Keratinocyte (primary cell): ENCODE measurements around the gene SDK1. TPM values are rescaled to one million over a fixed set of nuclear protein-coding genes. Genes with fewer than 3 reads are reported as not detected.

ENCODE experiments used
- DNase-seq: peaks from one replicate; pipeline ENCODE4 v3.0.0-alpha.2; 2011; ENCODE audit warnings: low read depth, missing footprints, low spot score
- FAIRE-seq: peaks from 2 replicates; lab custom pipeline; 2011; peaks lifted over from hg19 to GRCh38; lab: Jason Lieb, UNC
- H2AFZ ChIP-seq: 2 replicates; pipeline ENCODE4 v1.6.0; 2012; ENCODE audit warnings: low read length, control low read depth, inconsistent platforms; ENCODE audit not compliant: control insufficient read depth
- H3K27ac ChIP-seq: 2 replicates; pipeline ENCODE4 v1.5.1; 2011; ENCODE audit warnings: low read length; ENCODE audit not compliant: control insufficient read depth, insufficient read depth
- H3K27me3 ChIP-seq: 3 replicates; pipeline ENCODE4 v1.6.0; 2011; ENCODE audit warnings: low read length; ENCODE audit not compliant: control insufficient read depth, insufficient read depth; ENCODE audit errors: extremely low read depth
- H3K36me3 ChIP-seq, 2 experiments: 2 replicates in 1 of 2; 3 replicates in 1 of 2; pipeline ENCODE4 v1.5.1; 2011; ENCODE audit warnings: low read length in 2 of 2, mild to moderate bottlenecking in 1 of 2; ENCODE audit not compliant: control insufficient read depth in 2 of 2, insufficient read depth in 2 of 2; ENCODE audit errors: extremely low read depth in 1 of 2
- H3K4me1 ChIP-seq: 3 replicates; pipeline ENCODE4 v1.5.1; 2011; ENCODE audit warnings: low read length; ENCODE audit not compliant: control insufficient read depth, insufficient read depth; ENCODE audit errors: extremely low read depth
- H3K4me2 ChIP-seq: 3 replicates; pipeline ENCODE4 v1.6.0; 2011; ENCODE audit warnings: low read depth, low read length; ENCODE audit not compliant: control insufficient read depth, insufficient read depth; ENCODE audit errors: extremely low read depth
- H3K4me3 ChIP-seq, 3 experiments: fragments of 200-600 bp in 1 of 3; sonication (generic) in 1 of 3; 2 replicates in 2 of 3; 3 replicates in 1 of 3; pipeline ENCODE4 v1.5.1; 2011 to 2016; ENCODE audit warnings: low read length in 3 of 3, mild to moderate bottlenecking in 3 of 3, control low read depth in 2 of 3, inconsistent platforms in 1 of 3, low read depth in 1 of 3, mixed read lengths in 1 of 3, mixed run types in 1 of 3, moderate library complexity in 1 of 3; ENCODE audit not compliant: control insufficient read depth in 2 of 3, insufficient read depth in 2 of 3; ENCODE audit errors: extremely low read depth in 1 of 3
- H3K79me2 ChIP-seq: 2 replicates; pipeline ENCODE4 v1.6.0; 2012; ENCODE audit warnings: low read length; ENCODE audit not compliant: control insufficient read depth, insufficient read depth
- H3K9ac ChIP-seq: 3 replicates; pipeline ENCODE4 v1.6.0; 2011; ENCODE audit warnings: low read length; ENCODE audit not compliant: control insufficient read depth, insufficient read depth; ENCODE audit errors: extremely low read depth
- H3K9me1 ChIP-seq: 3 replicates; pipeline ENCODE4 v1.6.0; 2011; ENCODE audit warnings: low read length; ENCODE audit not compliant: control insufficient read depth, insufficient read depth; ENCODE audit errors: extremely low read depth
- H3K9me3 ChIP-seq: 2 replicates; pipeline ENCODE4 v1.5.1; 2012; ENCODE audit warnings: low read depth, low read length; ENCODE audit not compliant: control insufficient read depth
- H4K20me1 ChIP-seq: 3 replicates; pipeline ENCODE4 v1.6.0; 2011; ENCODE audit warnings: low read length; ENCODE audit not compliant: control insufficient read depth, insufficient read depth; ENCODE audit errors: extremely low read depth
- EZH2 ChIP-seq: IDR thresholded peaks from one replicate; pipeline ENCODE4 v1.6.1; 2012; ENCODE audit warnings: inconsistent platforms, mild to moderate bottlenecking, low read length, moderate library complexity
- dilution Hi-C: fragments of 300-500 bp; cut with MboI; formaldehyde crosslinking; loops from one replicate; pipeline ENCODE4 v1.7.0; 2020; ENCODE audit warnings: low sequenced_read_pairs; ENCODE audit not compliant: extremely low pct_ligation_motif_present
- polyA plus RNA-seq, 5 experiments: library from polyadenylated mRNA; depleted of rRNA in 3 of 5; stranded (reverse) in 3 of 5; stranded (forward) in 1 of 5; unstranded in 1 of 5; fragments of >200 nt; gene quantifications; 1 replicate in 1 of 5; 2 replicates in 3 of 5; 3 replicates in 1 of 5; pipeline versions ENCODE4 v1.2.1 to v1.2.3, GENCODE V29; 2011 to 2012; ENCODE audit warnings: missing spikeins in 2 of 5, low read depth in 1 of 5, low replicate concordance in 1 of 5
- TF ChIP-seq, protein P1 (sequence below), 3 experiments: IDR thresholded peaks in 1 of 3; conservative IDR thresholded peaks in 1 of 3; optimal IDR thresholded peaks in 1 of 3; 2 replicates in 2 of 3; 3 replicates in 1 of 3; pipeline versions ENCODE3 to v1.5.1; 2011; ENCODE audit warnings: low read length in 3 of 3, mild to moderate bottlenecking in 3 of 3, moderate library complexity in 2 of 3, control low read depth in 1 of 3, inconsistent platforms in 1 of 3; ENCODE audit not compliant: insufficient read depth in 2 of 3; ENCODE audit errors: extremely low read depth in 1 of 3

Gene SDK1
- polyA plus RNA-seq, 1 donor (not counting 4 experiments of a cell fraction or from before 2014, with no cell fraction given), result 0.66 TPM

DNA sequence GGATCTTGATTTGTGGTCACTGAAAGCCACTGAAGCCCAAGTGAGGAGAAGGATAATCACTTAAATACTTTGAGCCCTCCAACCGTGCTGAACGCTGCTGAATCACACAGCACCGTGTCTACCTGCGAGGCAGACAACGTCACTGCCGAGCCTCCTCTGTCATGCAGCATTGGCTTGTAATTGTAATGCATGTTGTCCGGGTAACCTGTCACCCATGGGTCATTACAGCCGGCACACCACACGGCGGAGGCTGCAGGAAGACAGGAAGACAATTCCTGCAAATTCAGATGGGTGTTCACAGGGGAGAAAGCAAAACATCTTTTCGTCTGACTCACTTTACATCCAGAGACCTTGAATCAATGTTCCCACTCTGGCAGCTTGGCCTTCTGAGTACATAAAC, 835.0 kb downstream of the SDK1 start:
- FAIRE-seq, result no peak
- no peaks in the 10 kb centered on the region for H4K20me1 ChIP-seq
- H3K4me2 ChIP-seq, result no peak overlapping the region
- no peaks in the 10 kb centered on the region for H3K79me2 ChIP-seq
- dilution Hi-C loops, result no loop called here
- H3K27ac ChIP-seq, result no peak overlapping the region
- no peaks in the 10 kb centered on the region for H3K27me3 ChIP-seq
- TF ChIP-seq, protein P1, sequence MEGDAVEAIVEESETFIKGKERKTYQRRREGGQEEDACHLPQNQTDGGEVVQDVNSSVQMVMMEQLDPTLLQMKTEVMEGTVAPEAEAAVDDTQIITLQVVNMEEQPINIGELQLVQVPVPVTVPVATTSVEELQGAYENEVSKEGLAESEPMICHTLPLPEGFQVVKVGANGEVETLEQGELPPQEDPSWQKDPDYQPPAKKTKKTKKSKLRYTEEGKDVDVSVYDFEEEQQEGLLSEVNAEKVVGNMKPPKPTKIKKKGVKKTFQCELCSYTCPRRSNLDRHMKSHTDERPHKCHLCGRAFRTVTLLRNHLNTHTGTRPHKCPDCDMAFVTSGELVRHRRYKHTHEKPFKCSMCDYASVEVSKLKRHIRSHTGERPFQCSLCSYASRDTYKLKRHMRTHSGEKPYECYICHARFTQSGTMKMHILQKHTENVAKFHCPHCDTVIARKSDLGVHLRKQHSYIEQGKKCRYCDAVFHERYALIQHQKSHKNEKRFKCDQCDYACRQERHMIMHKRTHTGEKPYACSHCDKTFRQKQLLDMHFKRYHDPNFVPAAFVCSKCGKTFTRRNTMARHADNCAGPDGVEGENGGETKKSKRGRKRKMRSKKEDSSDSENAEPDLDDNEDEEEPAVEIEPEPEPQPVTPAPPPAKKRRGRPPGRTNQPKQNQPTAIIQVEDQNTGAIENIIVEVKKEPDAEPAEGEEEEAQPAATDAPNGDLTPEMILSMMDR (optimal IDR thresholded peaks at IDR 0.05 in 1 of 3, IDR thresholded peaks at IDR 0.05 in 1 of 3, conservative IDR thresholded peaks at IDR 0.05 in 1 of 3; ENCODE audit: extremely low read depth in 1 of 3, insufficient read depth in 2 of 3, low read length in 3 of 3), result no peak
- TF ChIP-seq EZH2, result no peak
- no peak overlapping the region for H3K4me3 ChIP-seq
- no peak overlapping the region for H3K9ac ChIP-seq
- H2AFZ ChIP-seq, result no peak overlapping the region
- no peak for DNase-seq
- H3K9me1 ChIP-seq, result no peaks in the 10 kb centered on the region
- H3K9me3 ChIP-seq, result no peaks in the 10 kb centered on the region
- H3K4me1 ChIP-seq, result no peaks in the 10 kb centered on the region
- no peaks in the 10 kb centered on the region for H3K36me3 ChIP-seq

DNA sequence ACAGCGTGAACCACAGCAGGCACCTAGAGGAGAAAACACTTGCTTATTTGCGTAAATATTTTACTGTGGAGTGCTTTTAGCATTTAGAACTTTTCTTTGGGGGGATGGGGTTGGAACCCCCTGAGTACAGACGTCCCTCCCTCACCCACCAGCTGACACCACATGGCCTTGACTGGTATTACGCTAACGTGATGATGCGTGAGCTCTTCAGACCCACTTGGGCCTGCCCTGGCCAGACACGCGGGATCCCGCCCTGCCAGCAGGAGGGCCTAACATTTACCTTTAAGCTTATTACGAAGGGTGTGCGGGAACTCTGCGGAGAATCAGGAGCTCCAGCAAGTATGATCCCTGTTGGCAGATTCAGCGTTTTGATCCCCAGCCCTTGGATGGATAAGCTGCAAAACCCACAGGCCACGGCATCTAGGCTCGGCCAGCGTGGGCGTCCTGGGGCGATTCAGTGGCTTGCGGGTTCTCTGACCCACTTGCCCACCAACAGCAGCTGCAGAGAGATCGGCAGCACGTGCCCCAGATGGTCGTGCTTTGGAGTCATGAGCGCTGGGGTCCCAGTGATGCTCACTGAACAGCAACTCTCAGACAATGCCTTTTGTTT, 835.6 kb downstream of the SDK1 start:
- Histone ChIP-seq H3K9me3 (no peaks in the 10 kb centered on the region), H3K27me3 (no peaks in the 10 kb centered on the region), H3K9ac (no peak overlapping the region), H3K4me1 (no peaks in the 10 kb centered on the region), H4K20me1 (no peaks in the 10 kb centered on the region), H3K27ac (no peak overlapping the region), H3K4me3 (no peak overlapping the region), H3K9me1 (no peaks in the 10 kb centered on the region), H2AFZ (no peak overlapping the region), H3K36me3 (no peaks in the 10 kb centered on the region), H3K79me2 (no peaks in the 10 kb centered on the region), H3K4me2 (no peak overlapping the region)
- dilution Hi-C loops, result no loop called here
- TF ChIP-seq, protein P1 (optimal IDR thresholded peaks at IDR 0.05 in 1 of 3, IDR thresholded peaks at IDR 0.05 in 1 of 3, conservative IDR thresholded peaks at IDR 0.05 in 1 of 3; ENCODE audit: extremely low read depth in 1 of 3, insufficient read depth in 2 of 3, low read length in 3 of 3), result no peak
- no peak for TF ChIP-seq EZH2
- no peak for FAIRE-seq
- DNase-seq, result no peak
